Astrocyte (in vitro differentiated cells and primary cell): ENCODE measurements around the gene SH2D3A. TPM values are rescaled to one million over a fixed set of nuclear protein-coding genes. Genes with fewer than 3 reads are reported as not detected.

ENCODE experiments used
- DNase-seq: peaks from one replicate; pipeline ENCODE4 v3.0.0-alpha.2; 2010; ENCODE audit warnings: low read depth
- FAIRE-seq: peaks from 2 replicates; lab custom pipeline; 2011; peaks lifted over from hg19 to GRCh38; lab: Jason Lieb, UNC
- H2AFZ ChIP-seq: 2 replicates; pipeline ENCODE4 v1.6.0; 2012; ENCODE audit warnings: low read depth, low read length, inconsistent platforms
- H3K27ac ChIP-seq: 2 replicates; pipeline ENCODE4 v1.5.1; 2011; ENCODE audit warnings: low read depth, low read length, inconsistent platforms
- H3K27me3 ChIP-seq: 2 replicates; pipeline ENCODE4 v1.6.0; 2011; ENCODE audit warnings: low read length, inconsistent platforms; ENCODE audit not compliant: insufficient read depth
- H3K36me3 ChIP-seq: 2 replicates; pipeline ENCODE4 v1.5.1; 2011; ENCODE audit warnings: low read length, inconsistent platforms; ENCODE audit not compliant: insufficient read depth
- H3K4me1 ChIP-seq: 2 replicates; pipeline ENCODE4 v1.5.1; 2011; ENCODE audit warnings: low read length, inconsistent platforms; ENCODE audit not compliant: insufficient read depth
- H3K4me2 ChIP-seq: 2 replicates; pipeline ENCODE4 v1.6.0; 2012; ENCODE audit warnings: low read length, inconsistent platforms
- H3K4me3 ChIP-seq: 2 replicates; pipeline ENCODE4 v1.5.1; 2011; ENCODE audit warnings: low read depth, mild to moderate bottlenecking, low read length, inconsistent platforms; ENCODE audit not compliant: insufficient read depth
- H3K79me2 ChIP-seq: 2 replicates; pipeline ENCODE4 v1.6.0; 2012; ENCODE audit warnings: mild to moderate bottlenecking, low read length, inconsistent platforms; ENCODE audit not compliant: insufficient read depth
- H3K9ac ChIP-seq: 2 replicates; pipeline ENCODE4 v1.6.0; 2012; ENCODE audit warnings: mild to moderate bottlenecking, low read length, inconsistent platforms
- H3K9me3 ChIP-seq: 2 replicates; pipeline ENCODE4 v1.5.1; 2012; ENCODE audit warnings: low read depth, mild to moderate bottlenecking, low read length, inconsistent platforms; ENCODE audit not compliant: insufficient read depth
- H4K20me1 ChIP-seq: 2 replicates; pipeline ENCODE4 v1.6.0; 2012; ENCODE audit warnings: low read length, inconsistent platforms; ENCODE audit not compliant: insufficient read depth
- H3K27ac Mint-ChIP-seq: one replicate; pipeline ENCODE4 v1.8.0; 2021; ENCODE audit warnings: mild to moderate bottlenecking, mixed read lengths; ENCODE audit not compliant: unreplicated experiment
- H3K27me3 Mint-ChIP-seq: one replicate; pipeline ENCODE4 v1.8.0; 2021; ENCODE audit warnings: low read depth, mixed read lengths; ENCODE audit not compliant: unreplicated experiment
- H3K36me3 Mint-ChIP-seq: one replicate; pipeline ENCODE4 v1.8.0; 2021; ENCODE audit warnings: low read depth, mixed read lengths; ENCODE audit not compliant: unreplicated experiment
- H3K4me1 Mint-ChIP-seq: one replicate; pipeline ENCODE4 v1.8.0; 2021; ENCODE audit warnings: low read depth, mixed read lengths; ENCODE audit not compliant: unreplicated experiment
- H3K4me3 Mint-ChIP-seq: one replicate; pipeline ENCODE4 v1.8.0; 2021; ENCODE audit warnings: mild to moderate bottlenecking, moderate library complexity, mixed read lengths; ENCODE audit not compliant: unreplicated experiment
- H3K9me3 Mint-ChIP-seq: one replicate; pipeline ENCODE4 v1.8.0; 2021; ENCODE audit warnings: mild to moderate bottlenecking, mixed read lengths; ENCODE audit not compliant: unreplicated experiment
- CTCF ChIP-seq: IDR thresholded peaks from 2 replicates; pipeline ENCODE4 v1.5.1; 2011; ENCODE audit warnings: low read depth, mild to moderate bottlenecking, inconsistent platforms, low read length, moderate library complexity; ENCODE audit not compliant: insufficient read depth
- EZH2 ChIP-seq: IDR thresholded peaks from 2 replicates; pipeline ENCODE4 v1.6.1; 2012; ENCODE audit warnings: mild to moderate bottlenecking, low read length, inconsistent platforms; ENCODE audit not compliant: insufficient read depth
- total RNA-seq: library from RNA; stranded (reverse); gene quantifications from 2 replicates; pipeline ENCODE4 v1.2.1, GENCODE V29; 2021

The SH2D3A gene
- total RNA-seq, 1 donor from 2014 or later, result 2.6 TPM

GRCh38 chr19:6806488-6806887 lies 39.3 kb upstream of the SH2D3A start:
- FAIRE-seq, result no peak
- no peak overlapping the region for H3K4me3 Mint-ChIP-seq
- Histone ChIP-seq H3K36me3 (no peaks in the 10 kb centered on the region), H3K79me2 (no peaks in the 10 kb centered on the region), H2AFZ (no peak overlapping the region), H3K27me3 (no peaks in the 10 kb centered on the region), H3K9ac (no peak overlapping the region), H3K4me1 (peaks cover 2% of the 10 kb centered on the region), H4K20me1 (no peaks in the 10 kb centered on the region), H3K9me3 (peaks cover 6% of the 10 kb centered on the region), H3K4me3 (no peak overlapping the region), H3K27ac (no peak overlapping the region), H3K4me2 (no peak overlapping the region)
- no peaks in the 10 kb centered on the region for H3K27me3 Mint-ChIP-seq
- H3K27ac Mint-ChIP-seq, result no peak overlapping the region
- TF ChIP-seq CTCF, result no peak
- TF ChIP-seq EZH2, result no peak
- no peaks in the 10 kb centered on the region for H3K4me1 Mint-ChIP-seq
- peaks cover 15% of the 10 kb centered on the region for H3K9me3 Mint-ChIP-seq
- DNase-seq, result no peak
- H3K36me3 Mint-ChIP-seq, result no peaks in the 10 kb centered on the region

DNA sequence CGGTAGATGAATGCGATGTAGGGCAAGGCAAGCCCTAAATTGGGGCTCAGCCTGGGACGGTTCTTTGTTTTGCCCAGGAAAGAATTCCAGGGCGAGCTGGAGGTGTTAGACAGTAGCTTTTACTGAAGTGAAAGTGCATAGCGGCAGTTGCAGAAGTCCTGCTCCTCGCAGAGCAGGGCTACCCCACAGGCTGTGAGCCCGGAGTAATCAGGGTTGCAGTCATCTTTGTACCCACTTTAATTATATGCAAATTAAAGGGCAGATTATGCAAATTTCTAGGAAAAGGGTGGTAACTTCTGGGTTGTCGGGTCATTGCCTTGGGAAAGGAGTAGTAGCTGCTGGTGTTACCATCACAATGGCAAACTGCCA lies 35.8 kb upstream of the SH2D3A start:
- no peaks in the 10 kb centered on the region for H3K4me1 Mint-ChIP-seq
- H3K4me1 ChIP-seq, result peaks cover 5% of the 10 kb centered on the region
- no peak overlapping the region for H3K4me3 Mint-ChIP-seq
- H3K27ac Mint-ChIP-seq, result no peak overlapping the region
- no peak overlapping the region for H3K27ac ChIP-seq
- no peaks in the 10 kb centered on the region for H3K36me3 ChIP-seq
- FAIRE-seq, result no peak
- H3K27me3 Mint-ChIP-seq, result no peaks in the 10 kb centered on the region
- TF ChIP-seq EZH2 (no peak), CTCF (no peak)
- no peaks in the 10 kb centered on the region for H3K9me3 ChIP-seq
- H3K4me3 ChIP-seq, result no peak overlapping the region
- H3K79me2 ChIP-seq, result no peaks in the 10 kb centered on the region
- no peaks in the 10 kb centered on the region for H4K20me1 ChIP-seq
- no peaks in the 10 kb centered on the region for H3K27me3 ChIP-seq
- H3K36me3 Mint-ChIP-seq, result no peaks in the 10 kb centered on the region
- no peak overlapping the region for H2AFZ ChIP-seq
- peaks cover 21% of the 10 kb centered on the region for H3K9me3 Mint-ChIP-seq
- no peak overlapping the region for H3K4me2 ChIP-seq
- no peak overlapping the region for H3K9ac ChIP-seq
- DNase-seq, result no peak

- Mint-ChIP-seq H3K4me3 (no peak overlapping the region), H3K27me3 (no peaks in the 10 kb centered on the region), H3K27ac (no peak overlapping the region), H3K36me3 (no peaks in the 10 kb centered on the region), H3K9me3 (peaks cover 21% of the 10 kb centered on the region), H3K4me1 (no peaks in the 10 kb centered on the region)
- Histone ChIP-seq H3K27me3 (no peaks in the 10 kb centered on the region), H3K27ac (no peak overlapping the region), H3K4me2 (no peak overlapping the region), H3K79me2 (no peaks in the 10 kb centered on the region), H3K4me1 (peaks cover 5% of the 10 kb centered on the region), H3K9me3 (no peaks in the 10 kb centered on the region), H3K9ac (no peak overlapping the region), H3K36me3 (no peaks in the 10 kb centered on the region), H2AFZ (no peak overlapping the region), H3K4me3 (no peak overlapping the region), H4K20me1 (no peaks in the 10 kb centered on the region)
- TF ChIP-seq CTCF, result no peak
- no peak for TF ChIP-seq EZH2
- FAIRE-seq (no peak), DNase-seq (no peak)
These were observed 35.3 kb upstream of the SH2D3A start for GRCh38 chr19:6802336-6803035.
